CD4-positive, alpha-beta T cell treated with Interleukin-2 at 100 ng/mL for 4 hours (primary cell): ENCODE results near the gene WFDC9.
"Not testable (repeated sequence)": the region's sequence is repeated elsewhere in the genome, so short reads cannot be mapped to it uniquely, and the experiment has no call there.

Experiments
- DNase-seq: peaks from one replicate; pipeline ENCODE4 v3.0.0-alpha.2; 2020; ENCODE audit warnings: low spot score

The WFDC9 gene

DNA sequence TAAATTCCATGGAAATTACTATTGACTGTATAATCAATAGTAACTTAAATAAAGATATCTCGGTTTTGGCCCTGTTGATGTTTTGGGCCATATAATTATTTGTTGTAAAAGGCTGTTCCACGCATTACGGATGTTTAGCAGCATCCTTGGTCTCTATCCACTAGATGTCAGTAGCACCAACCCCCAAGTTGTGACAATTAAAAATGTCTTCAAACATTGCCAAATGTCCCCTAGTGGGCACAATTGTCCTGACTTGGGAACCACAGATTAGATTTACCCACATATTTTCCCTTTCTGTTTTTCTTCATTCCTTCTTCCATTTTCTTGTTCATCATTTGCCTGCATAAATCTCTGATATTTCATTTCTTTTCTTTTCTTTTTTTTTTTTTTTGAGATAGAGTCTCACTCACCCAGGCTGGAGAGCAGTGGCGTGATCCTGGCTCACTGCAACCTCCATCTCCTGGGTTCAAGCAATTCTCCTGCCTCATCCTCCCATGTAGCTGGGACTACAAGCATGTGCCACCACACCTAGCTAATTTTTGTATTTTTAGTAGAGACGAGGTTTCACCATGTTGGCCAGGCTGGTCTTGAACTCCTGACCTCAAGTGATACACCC lies 38.4 kb downstream of the WFDC9 start:
- peak; percentile 26 for DNase-seq

- no peak for DNase-seq
Observed at GRCh38 chr20:45589725-45590124, 41.4 kb downstream of the WFDC9 start.

DNA sequence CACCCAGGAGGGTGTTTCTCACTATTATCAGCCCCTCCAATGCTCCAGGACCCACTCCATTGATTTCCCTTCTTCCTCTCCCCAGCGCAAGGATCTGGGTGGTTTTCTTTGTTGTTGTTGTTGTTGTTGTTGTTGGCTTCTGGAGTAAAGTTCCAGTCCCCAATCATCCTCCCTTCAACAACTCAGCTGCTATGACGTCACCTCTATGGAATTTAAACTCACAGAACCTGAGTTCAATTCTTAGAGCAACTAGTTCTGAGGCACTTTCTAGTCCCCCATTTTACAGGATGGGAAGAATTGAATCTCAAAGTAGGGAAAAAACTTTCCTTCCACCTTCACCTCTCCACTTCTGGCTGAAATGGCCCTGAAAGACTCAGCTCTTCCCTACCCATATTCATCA lies 42.3 kb downstream of the WFDC9 start:
- no peak for DNase-seq

GRCh38 chr20:45585986-45586385 lies 45.1 kb downstream of the WFDC9 start:
- DNase-seq = not testable (repeated sequence)

DNA sequence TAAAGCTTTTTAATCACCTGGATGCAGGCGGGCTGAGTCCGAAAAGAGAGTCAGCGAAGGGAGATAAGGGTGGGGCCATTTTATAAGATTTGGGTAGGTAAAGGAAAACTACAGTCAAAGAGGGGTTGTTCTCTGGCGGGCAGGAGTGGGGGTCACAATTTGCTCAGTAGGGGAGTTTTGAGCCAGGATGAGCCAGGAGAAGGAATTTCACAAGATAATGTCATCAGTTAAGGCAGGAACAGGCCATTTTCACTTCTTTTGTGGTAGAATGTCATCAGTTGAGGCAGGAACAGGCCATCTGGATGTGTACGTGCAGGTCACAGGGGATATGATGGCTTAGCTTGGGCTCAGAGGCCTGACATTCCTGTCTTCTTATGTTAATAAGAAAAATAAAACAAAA lies 46.8 kb downstream of the WFDC9 start:
- DNase-seq = not testable (repeated sequence)

DNA sequence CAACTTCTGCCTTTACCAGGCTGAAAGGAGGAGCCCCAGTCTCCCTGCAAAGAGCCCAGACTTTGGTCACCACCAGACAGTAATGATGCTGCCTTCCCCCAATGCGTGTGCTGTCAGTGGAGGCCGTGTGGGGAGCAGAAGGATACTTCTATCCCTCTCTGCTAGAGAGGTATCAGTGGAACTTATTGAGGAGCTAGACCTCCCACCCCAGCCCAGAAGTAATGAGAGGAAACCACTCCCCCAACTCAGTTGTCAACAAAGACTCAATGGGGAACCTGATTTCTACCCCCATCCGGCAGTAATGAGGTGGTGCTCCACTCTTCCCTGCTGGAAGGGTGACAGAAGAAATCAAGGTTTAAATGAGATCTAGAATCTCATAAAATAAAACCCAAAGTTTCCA lies 47.6 kb downstream of the WFDC9 start:
- no peak for DNase-seq

GRCh38 chr20:45581702-45582101 lies 49.4 kb downstream of the WFDC9 start:
- no peak for DNase-seq

DNA sequence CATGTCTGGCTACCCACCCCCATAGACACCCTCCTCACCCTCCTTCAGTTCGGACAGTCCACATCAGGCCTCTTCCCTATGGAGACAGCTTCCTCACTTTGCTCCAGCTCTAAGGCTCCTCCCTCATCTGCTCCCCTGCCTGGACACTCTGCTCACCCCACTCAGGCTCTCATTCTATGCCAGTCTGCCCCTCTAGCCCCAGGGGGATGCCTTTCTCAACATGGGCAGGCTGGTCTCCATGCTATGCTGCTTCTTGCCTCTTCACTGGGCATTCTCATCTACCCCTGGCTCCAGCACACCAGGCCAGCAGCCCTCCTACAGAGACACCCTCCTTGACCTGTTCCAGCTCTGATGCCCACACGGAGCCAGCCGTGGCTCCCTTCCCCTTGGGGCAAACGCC lies 51.9 kb downstream of the WFDC9 start, which contains the start of gene WFDC8:
Gene WFDC8 (minus strand): TSS at position 101 of the 400 bp plus-strand sequence. CDS start 37 bp downstream, at position 64.
- DNase-seq = no peak

DNA sequence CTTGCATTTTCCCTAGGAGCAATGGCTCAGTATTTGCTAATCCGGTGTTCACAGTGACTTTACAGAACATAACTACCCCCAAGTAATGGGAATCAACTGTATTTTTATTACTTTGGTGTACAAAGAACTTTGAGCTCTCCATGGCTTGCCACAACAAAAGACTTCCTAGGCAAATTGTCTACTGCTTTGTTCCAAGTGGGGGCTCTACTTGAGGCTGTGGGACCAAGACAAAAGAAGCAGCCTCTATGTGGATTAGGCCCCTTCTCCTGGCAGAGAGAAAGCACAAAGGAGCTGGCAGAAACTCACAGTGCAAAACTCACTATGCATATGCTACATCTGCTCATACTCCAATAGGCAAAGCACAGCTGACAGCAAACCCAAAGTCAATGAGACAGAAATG lies 52.9 kb downstream of the WFDC9 start:
- DNase-seq = no peak

DNA sequence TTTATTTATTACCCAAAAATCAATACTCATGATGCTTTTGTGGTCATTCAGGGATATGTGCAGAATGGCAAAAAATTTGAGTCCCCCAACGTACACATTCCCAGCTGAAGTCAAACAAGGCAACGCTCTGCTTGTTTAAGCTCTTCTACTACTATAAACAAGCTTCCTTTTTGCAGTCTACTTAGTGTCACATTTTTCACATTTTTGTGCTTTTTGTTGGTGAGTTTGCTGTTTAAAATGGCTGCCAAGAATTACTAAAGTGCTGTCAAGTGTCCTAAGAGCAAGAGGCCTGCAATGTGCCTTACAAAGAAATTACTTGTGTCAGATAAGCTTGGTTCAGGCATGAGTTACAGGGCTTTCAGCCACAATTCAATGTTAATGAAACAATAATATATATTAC lies 54.1 kb downstream of the WFDC9 start:
- DNase-seq = no peak

DNA sequence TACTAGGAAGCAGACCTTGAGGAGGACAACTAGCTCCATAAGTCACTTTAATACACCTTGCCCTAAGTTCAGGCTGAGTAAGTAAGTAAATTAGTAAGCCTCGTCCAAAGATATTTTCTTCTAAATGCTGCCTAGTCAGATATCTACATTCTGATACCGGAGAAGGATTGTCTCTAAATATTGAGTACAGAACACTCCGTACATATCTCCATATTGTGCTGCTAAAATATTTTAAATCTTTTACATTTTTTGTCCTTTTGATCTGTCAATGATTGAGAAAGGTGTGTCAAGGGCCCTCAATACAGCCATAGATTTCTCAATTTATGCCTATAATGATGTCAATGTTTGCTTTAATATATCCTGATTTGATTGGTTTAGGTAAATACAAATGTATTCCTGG lies 55.2 kb downstream of the WFDC9 start:
- no peak for DNase-seq

DNA sequence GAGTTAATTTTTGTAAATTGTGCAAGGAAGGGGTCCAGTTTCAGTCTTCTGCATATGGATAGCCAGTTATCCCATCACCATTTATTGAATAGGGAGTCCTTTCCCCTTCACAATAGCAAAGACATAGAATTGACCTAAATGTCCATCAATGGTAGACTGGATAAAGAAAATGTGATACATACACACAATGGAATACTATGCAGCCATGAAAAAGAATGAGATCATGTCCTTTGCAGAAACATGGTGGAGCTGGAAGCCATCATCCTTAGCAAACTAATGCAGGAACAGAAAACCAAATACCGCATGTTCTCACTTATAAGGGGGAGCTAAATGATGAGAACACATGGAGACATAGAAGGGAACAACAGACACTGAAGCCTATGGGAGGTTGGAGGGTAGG lies 61.4 kb downstream of the WFDC9 start:
- DNase-seq = not testable (repeated sequence)

DNA sequence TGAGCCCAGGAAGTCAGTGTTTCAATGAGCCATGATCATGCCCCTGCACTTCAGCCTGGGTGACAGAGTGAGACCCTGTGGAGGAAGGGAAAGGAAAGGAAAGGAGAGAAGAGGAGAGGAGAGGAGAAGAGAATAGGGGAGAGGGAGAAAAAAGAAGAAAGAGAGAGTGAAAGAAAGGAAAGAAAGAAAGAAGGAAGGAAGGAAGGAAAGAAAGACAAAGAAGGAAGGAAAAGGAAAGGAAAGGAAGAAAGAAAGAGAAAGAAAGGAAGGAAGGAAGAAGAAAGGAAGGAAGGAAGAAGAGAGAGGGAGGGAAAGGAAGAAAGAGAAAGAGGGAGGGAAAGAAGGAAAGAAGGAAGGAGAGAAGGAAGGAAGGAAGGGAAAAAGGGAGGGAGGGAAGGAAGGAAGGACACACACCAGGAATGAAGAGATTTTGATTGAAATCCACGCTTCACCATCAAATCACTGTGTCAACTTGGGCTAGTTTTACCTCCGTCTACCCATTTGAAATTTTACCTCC lies 66.3 kb downstream of the WFDC9 start:
- no peak for DNase-seq
